Chondrocyte (in vitro differentiated cells): ENCODE measurements around the gene CRABP2. TPM values are rescaled to one million over a fixed set of nuclear protein-coding genes. Genes with fewer than 3 reads are reported as not detected.

Source experiments
- DNase-seq: peaks from one replicate; pipeline ENCODE4 v3.0.0; 2021; ENCODE audit warnings: mixed read lengths, low spot score
- H3K27ac Mint-ChIP-seq: one replicate; pipeline ENCODE4 v1.8.0; 2021; ENCODE audit warnings: mild to moderate bottlenecking, moderate library complexity, mixed read lengths; ENCODE audit not compliant: unreplicated experiment
- H3K27me3 Mint-ChIP-seq: 2 replicates; pipeline ENCODE4 v1.8.0; 2021; ENCODE audit warnings: low read depth, mixed read lengths
- H3K36me3 Mint-ChIP-seq: 2 replicates; pipeline ENCODE4 v1.8.0; 2021; ENCODE audit warnings: low read depth, mixed read lengths
- H3K4me1 Mint-ChIP-seq: 2 replicates; pipeline ENCODE4 v1.8.0; 2021; ENCODE audit warnings: low read depth, mild to moderate bottlenecking, mixed read lengths
- H3K4me3 Mint-ChIP-seq: one replicate; pipeline ENCODE4 v1.8.0; 2021; ENCODE audit warnings: mild to moderate bottlenecking, moderate library complexity, mixed read lengths; ENCODE audit not compliant: unreplicated experiment
- H3K9me3 Mint-ChIP-seq: 2 replicates; pipeline ENCODE4 v1.8.0; 2021; ENCODE audit warnings: low read depth, mixed read lengths
- total RNA-seq: library from RNA; stranded (reverse); gene quantifications from 3 replicates; pipeline ENCODE4 v1.2.1, GENCODE V29; 2021
- TF ChIP-seq, protein P1 (sequence below): fragments of 200-600 bp; sonication (generic); IDR thresholded peaks from 2 replicates; pipeline ENCODE4 v1.5.0; 2021; ENCODE audit warnings: antibody characterized with exemption, mild to moderate bottlenecking, moderate library complexity

CRABP2 gene
- total RNA-seq, 1 donor from 2014 or later, result 93.5 TPM

DNA sequence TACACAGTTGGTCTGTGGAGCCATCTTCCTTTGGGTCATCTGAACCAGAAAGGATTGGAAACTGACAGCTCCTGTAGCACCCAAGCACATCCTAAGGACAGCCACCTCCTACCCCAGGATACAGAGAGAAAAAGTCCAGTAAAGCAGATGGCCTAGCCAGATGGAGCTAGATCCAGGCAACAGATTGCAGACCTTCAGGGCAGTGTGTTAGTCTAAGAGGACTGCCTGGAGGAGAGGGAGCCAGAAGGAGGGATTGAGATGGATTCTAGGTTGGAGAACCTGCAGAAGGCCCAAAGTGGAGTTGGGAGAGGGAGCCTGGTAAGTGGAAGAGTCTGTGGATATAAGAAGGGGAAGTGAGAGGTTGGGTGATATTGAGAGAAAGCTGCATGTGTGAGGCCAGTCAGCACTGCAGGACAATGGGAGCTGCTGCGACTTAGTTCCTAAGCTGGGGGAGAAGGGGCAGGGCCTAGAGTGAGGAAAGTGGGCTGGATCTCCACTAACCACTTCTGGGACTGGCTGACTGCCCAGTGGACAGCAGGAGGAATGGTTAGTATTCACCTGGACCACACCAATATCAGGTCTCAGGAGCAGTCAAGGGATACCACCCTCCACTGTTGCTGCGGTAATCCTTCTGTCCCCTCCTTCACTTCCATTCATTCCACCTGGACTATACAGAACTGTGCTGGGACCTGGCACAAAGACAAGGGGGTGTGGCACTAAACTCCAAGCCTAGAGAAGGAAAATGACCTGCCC, 50.1 kb downstream of the CRABP2 start:
- H3K4me1 Mint-ChIP-seq, result peaks cover 21% of the 10 kb centered on the region
- no peaks in the 10 kb centered on the region for H3K36me3 Mint-ChIP-seq
- DNase-seq, result no peak
- TF ChIP-seq, protein P1, sequence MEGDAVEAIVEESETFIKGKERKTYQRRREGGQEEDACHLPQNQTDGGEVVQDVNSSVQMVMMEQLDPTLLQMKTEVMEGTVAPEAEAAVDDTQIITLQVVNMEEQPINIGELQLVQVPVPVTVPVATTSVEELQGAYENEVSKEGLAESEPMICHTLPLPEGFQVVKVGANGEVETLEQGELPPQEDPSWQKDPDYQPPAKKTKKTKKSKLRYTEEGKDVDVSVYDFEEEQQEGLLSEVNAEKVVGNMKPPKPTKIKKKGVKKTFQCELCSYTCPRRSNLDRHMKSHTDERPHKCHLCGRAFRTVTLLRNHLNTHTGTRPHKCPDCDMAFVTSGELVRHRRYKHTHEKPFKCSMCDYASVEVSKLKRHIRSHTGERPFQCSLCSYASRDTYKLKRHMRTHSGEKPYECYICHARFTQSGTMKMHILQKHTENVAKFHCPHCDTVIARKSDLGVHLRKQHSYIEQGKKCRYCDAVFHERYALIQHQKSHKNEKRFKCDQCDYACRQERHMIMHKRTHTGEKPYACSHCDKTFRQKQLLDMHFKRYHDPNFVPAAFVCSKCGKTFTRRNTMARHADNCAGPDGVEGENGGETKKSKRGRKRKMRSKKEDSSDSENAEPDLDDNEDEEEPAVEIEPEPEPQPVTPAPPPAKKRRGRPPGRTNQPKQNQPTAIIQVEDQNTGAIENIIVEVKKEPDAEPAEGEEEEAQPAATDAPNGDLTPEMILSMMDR, result no peak
- H3K27ac Mint-ChIP-seq, result no peak overlapping the region
- no peaks in the 10 kb centered on the region for H3K9me3 Mint-ChIP-seq
- no peak overlapping the region for H3K4me3 Mint-ChIP-seq
- H3K27me3 Mint-ChIP-seq, result peaks cover 59% of the 10 kb centered on the region

DNA sequence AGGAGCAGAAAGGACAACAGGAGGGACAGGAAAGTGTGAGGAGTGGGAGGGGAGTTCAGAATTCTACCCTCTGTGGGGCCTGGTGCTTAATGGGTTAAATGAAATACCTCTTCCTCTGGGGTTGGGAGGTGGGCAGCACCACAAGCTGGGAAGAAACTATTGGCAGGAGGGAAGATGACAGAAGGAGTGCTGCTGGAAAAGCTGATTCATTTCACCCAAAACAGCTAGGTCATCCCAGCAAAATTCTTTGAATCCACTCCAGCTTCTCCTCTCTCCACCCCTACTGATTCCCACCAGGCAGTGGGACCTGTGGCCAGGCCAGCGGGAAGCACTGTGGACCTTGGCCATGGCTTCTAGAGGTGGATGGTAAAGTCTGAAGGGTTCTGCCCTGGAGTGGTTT, 50.7 kb downstream of the CRABP2 start:
- TF ChIP-seq, protein P1, result no peak
- Mint-ChIP-seq H3K27ac (no peak overlapping the region), H3K27me3 (peaks cover 63% of the 10 kb centered on the region), H3K4me3 (no peak overlapping the region), H3K4me1 (peaks cover 14% of the 10 kb centered on the region), H3K36me3 (no peaks in the 10 kb centered on the region), H3K9me3 (no peaks in the 10 kb centered on the region)
- no peak for DNase-seq

DNA sequence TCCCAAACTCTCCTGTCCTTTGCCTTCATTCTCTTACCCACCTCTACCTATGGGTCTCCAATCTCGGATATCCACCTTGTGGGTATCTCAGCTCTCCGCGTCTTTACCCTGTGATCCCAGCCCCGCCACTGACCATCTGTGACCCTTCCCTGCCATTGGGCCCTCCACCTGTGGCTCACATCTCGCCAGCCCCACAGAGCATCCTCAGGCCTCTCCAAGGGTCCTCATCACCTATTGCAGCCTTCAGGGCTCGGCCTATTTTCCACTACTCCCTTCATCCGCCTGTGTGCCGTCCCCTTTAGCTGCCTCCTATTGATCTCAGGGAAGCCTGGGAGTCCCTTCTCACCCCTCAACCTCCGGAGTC, 52.4 kb downstream of the CRABP2 start:
- no peak for DNase-seq
- Mint-ChIP-seq H3K4me1 (peaks cover 10% of the 10 kb centered on the region), H3K36me3 (no peaks in the 10 kb centered on the region), H3K9me3 (no peaks in the 10 kb centered on the region), H3K27me3 (peaks cover 74% of the 10 kb centered on the region), H3K27ac (no peak overlapping the region), H3K4me3 (no peak overlapping the region)
- TF ChIP-seq, protein P1, result no peak

DNA sequence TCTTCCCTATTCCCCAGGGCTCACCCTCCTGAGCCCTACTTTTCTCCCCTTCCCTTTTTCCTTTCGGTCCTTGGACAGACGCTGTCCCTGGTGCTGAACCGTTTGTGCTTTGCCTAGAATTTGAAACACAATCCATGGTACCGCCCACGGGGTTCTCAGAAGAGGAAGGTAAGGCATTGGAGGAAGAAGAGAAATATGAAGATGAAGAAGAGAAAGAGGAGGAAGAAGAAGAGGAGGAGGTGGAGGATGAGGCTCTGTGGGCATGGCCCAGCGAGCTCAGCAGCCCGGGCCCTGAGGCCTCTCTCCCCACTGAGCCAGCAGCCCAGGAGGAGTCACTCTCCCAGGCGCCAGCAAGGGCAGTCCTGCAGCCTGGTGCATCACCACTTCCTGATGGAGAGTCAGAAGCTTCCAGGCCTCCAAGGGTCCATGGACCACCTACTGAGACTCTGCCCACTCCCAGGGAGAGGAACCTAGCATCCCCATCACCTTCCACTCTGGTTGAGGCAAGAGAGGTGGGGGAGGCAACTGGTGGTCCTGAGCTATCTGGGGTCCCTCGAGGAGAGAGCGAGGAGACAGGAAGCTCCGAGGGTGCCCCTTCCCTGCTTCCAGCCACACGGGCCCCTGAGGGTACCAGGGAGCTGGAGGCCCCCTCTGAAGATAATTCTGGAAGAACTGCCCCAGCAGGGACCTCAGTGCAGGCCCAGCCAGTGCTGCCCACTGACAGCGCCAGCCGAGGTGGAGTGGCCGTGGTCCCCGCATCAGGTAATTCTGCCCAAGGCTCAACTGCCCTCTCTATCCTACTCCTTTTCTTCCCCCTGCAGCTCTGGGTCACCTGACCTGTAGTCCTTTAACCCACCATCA, 53.0 kb downstream of the CRABP2 start:
- Mint-ChIP-seq H3K9me3 (no peaks in the 10 kb centered on the region), H3K27me3 (peaks cover 74% of the 10 kb centered on the region), H3K4me3 (no peak overlapping the region), H3K36me3 (no peaks in the 10 kb centered on the region), H3K4me1 (peaks cover 7% of the 10 kb centered on the region), H3K27ac (no peak overlapping the region)
- no peak for DNase-seq
- TF ChIP-seq, protein P1, result no peak

Other genes with a start within 250 kb of the CRABP2 start
- gene MEF2D, start 204.8 kb downstream of the CRABP2 start, total RNA-seq, result 42.3 to 64.7 TPM (median 62.0 TPM) in 3 replicates
- 6.8 to 10.8 TPM (median 9.8 TPM) in 3 replicates for gene IQGAP3, start 133.0 kb downstream of the CRABP2 start, total RNA-seq
- gene TTC24, start 125.9 kb downstream of the CRABP2 start, total RNA-seq, result not detected in 3 replicates
- gene NAXE, start 113.8 kb downstream of the CRABP2 start, total RNA-seq, result 54.8 to 59.6 TPM (median 56.2 TPM) in 3 replicates
- gene GPATCH4, start 104.1 kb downstream of the CRABP2 start, total RNA-seq, result 14.4 to 21.6 TPM (median 16.4 TPM) in 3 replicates
- 0.36 TPM in 1 of 3 replicates, not detected in the others for gene HAPLN2, start 86.2 kb downstream of the CRABP2 start, total RNA-seq
- 1.3 TPM in 1 of 3 replicates, not detected in the others for gene BCAN, start 63.5 kb downstream of the CRABP2 start, total RNA-seq
- 6.0 to 11.6 TPM (median 6.9 TPM) in 3 replicates for gene NES, start 28.2 kb downstream of the CRABP2 start, total RNA-seq
- gene METTL25B, start 22.9 kb upstream of the CRABP2 start, total RNA-seq, result 11.4 to 17.1 TPM (median 14.1 TPM) in 3 replicates
- gene ISG20L2, start 23.2 kb upstream of the CRABP2 start, total RNA-seq, result 22.3 to 45.7 TPM (median 23.7 TPM) in 3 replicates
- gene MRPL24, start 35.5 kb upstream of the CRABP2 start, total RNA-seq, result 38.6 to 58.3 TPM (median 40.3 TPM) in 3 replicates
- 136 to 143 TPM (median 140 TPM) in 3 replicates for gene HDGF, start 46.1 kb upstream of the CRABP2 start, total RNA-seq
- gene PRCC, start 62.0 kb upstream of the CRABP2 start, total RNA-seq, result 57.0 to 61.7 TPM (median 60.9 TPM) in 3 replicates
- gene SH2D2A, start 111.3 kb upstream of the CRABP2 start, total RNA-seq, result not detected in 3 replicates
- not detected in 3 replicates for gene INSRR, start 153.5 kb upstream of the CRABP2 start, total RNA-seq
- not detected in 3 replicates for gene NTRK1, start 155.3 kb upstream of the CRABP2 start, total RNA-seq
- 1.4 to 13.7 TPM (median 9.9 TPM) in 3 replicates for gene PEAR1, start 188.1 kb upstream of the CRABP2 start, total RNA-seq
- gene LRRC71, start 215.0 kb upstream of the CRABP2 start, total RNA-seq, result not detected in 3 replicates